Measurements from ENCODE around the gene PRKAA2.

GRCh38 chr1:56644064-56644918 is 823 bp upstream of the PRKAA2 start:
- no peak for TF ChIP-seq CTCF (IDR thresholded peaks at IDR 0.05)
- no peak for TF ChIP-seq REST (IDR thresholded peaks at IDR 0.05; ENCODE audit: insufficient read depth in 1 of 2, low read depth in 2 of 2, low read length in 1 of 2)
- no peak for TF ChIP-seq POLR2AphosphoS5 (IDR thresholded peaks at IDR 0.05; ENCODE audit: low read depth, low read length)
- no peak for TF ChIP-seq SIN3A (IDR thresholded peaks at IDR 0.05; ENCODE audit: borderline replicate concordance, insufficient read depth, low read depth, low read length)

Data from Panc1 (cell line).